ENCODE results near the gene CHN2. TPM values are rescaled to one million over a fixed set of nuclear protein-coding genes. Genes with fewer than 3 reads are reported as not detected.

CHN2 gene
- total and polyA plus RNA-seq, 2 donors (not counting 1 experiment from before 2014, with no cell fraction given): 0.86 to 1.4 TPM

DNA sequence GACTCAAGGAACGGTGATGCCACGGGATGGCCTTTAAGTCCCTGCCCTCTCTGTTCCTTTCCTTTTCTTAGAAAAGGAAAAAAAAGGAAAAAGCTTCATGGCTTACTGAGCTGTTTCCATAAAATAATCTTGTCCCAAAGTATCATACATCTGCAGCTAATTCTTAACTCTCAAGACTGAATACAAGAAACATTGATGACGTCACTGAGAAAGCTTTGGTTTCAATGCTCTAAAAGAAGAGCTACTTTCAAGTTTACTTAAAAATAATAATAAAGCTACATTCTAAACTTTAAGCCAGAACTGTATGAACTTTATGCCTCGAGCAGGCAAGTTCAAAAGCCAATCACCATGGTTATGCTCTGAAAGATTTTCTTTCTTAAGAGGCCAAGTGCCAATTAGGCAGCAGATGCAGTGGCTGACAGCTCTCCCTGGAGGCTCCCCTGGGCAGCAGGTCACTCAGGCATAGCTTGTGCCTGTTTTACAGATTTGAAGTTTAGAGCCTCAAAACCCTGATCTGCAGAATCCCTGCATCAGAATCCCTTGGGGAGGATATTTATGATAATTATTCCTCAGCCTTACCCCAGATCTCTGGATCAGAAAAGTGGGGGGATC is 165.0 kb downstream of the CHN2 start:
- H3K27me3 Mint-ChIP-seq: no peaks in the 10 kb centered on the region
- H3K4me3 ChIP-seq (ENCODE audit: control extremely low read depth in 1 of 5, extremely low read depth in 1 of 5, insufficient read depth in 1 of 5, low read depth in 2 of 5, low read length in 4 of 5): no peak overlapping the region
- H3K27me3 ChIP-seq (replicated peaks in 1 of 4; ENCODE audit: control extremely low read depth in 1 of 4, control insufficient read depth in 3 of 4, insufficient read depth in 4 of 4, low read length in 3 of 4): no peaks in the 10 kb centered on the region
- no peak overlapping the region for H3K27ac Mint-ChIP-seq
- ATAC-seq (ENCODE audit: low read depth) (no peak), DNase-seq (no peak)
- no peaks in the 10 kb centered on the region for H3K4me1 ChIP-seq (ENCODE audit: control insufficient read depth in 2 of 2, insufficient read depth in 2 of 2, low read length in 2 of 2)
- H3K9me3 Mint-ChIP-seq (ENCODE audit: insufficient read depth): no peaks in the 10 kb centered on the region
- H4K20me1 ChIP-seq (ENCODE audit: control insufficient read depth, insufficient read depth, low read length, poor library complexity, severe bottlenecking): no peaks in the 10 kb centered on the region
- no peak overlapping the region for H3K4me3 Mint-ChIP-seq
- TF ChIP-seq EZH2 (IDR thresholded peaks at IDR 0.05; ENCODE audit: borderline replicate concordance, insufficient read depth, low read depth, low read length, poor library complexity, severe bottlenecking): no peak
- TF ChIP-seq, protein P1, sequence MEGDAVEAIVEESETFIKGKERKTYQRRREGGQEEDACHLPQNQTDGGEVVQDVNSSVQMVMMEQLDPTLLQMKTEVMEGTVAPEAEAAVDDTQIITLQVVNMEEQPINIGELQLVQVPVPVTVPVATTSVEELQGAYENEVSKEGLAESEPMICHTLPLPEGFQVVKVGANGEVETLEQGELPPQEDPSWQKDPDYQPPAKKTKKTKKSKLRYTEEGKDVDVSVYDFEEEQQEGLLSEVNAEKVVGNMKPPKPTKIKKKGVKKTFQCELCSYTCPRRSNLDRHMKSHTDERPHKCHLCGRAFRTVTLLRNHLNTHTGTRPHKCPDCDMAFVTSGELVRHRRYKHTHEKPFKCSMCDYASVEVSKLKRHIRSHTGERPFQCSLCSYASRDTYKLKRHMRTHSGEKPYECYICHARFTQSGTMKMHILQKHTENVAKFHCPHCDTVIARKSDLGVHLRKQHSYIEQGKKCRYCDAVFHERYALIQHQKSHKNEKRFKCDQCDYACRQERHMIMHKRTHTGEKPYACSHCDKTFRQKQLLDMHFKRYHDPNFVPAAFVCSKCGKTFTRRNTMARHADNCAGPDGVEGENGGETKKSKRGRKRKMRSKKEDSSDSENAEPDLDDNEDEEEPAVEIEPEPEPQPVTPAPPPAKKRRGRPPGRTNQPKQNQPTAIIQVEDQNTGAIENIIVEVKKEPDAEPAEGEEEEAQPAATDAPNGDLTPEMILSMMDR (IDR thresholded peaks at IDR 0.05): no peak
- no peak overlapping the region for H3K4me2 ChIP-seq (replicated peaks; ENCODE audit: low read depth, low read length, poor library complexity, severe bottlenecking)
- no peaks in the 10 kb centered on the region for H3K79me2 ChIP-seq (ENCODE audit: control insufficient read depth, insufficient read depth, low read length)
- H3K4me1 Mint-ChIP-seq: no peaks in the 10 kb centered on the region
- POLR2A ChIA-PET: no interaction called here
- no peaks in the 10 kb centered on the region for H3K36me3 ChIP-seq (replicated peaks in 1 of 2; ENCODE audit: control extremely low read depth in 1 of 2, control insufficient read depth in 1 of 2, extremely low read depth in 1 of 2, insufficient read depth in 2 of 2, low read length in 1 of 2)
- 38% methylated on average over 1 of the region's 4 CpGs for WGBS (ENCODE audit: insufficient coverage)
- no peak overlapping the region for H3K27ac ChIP-seq (ENCODE audit: low read length in 2 of 2)
- CTCF ChIA-PET: no interaction called here
- H3K9ac ChIP-seq (ENCODE audit: low read length): no peak overlapping the region
- no peaks in the 10 kb centered on the region for H3K9me3 ChIP-seq (ENCODE audit: control extremely low read depth in 1 of 3, control insufficient read depth in 2 of 3, insufficient read depth in 1 of 3, low read length in 2 of 3)
- intact Hi-C loops (cut with micrococcal nuclease): no loop called here
- no peak overlapping the region for H2AFZ ChIP-seq (ENCODE audit: insufficient read depth, low read depth, low read length, poor library complexity, severe bottlenecking)

DNA sequence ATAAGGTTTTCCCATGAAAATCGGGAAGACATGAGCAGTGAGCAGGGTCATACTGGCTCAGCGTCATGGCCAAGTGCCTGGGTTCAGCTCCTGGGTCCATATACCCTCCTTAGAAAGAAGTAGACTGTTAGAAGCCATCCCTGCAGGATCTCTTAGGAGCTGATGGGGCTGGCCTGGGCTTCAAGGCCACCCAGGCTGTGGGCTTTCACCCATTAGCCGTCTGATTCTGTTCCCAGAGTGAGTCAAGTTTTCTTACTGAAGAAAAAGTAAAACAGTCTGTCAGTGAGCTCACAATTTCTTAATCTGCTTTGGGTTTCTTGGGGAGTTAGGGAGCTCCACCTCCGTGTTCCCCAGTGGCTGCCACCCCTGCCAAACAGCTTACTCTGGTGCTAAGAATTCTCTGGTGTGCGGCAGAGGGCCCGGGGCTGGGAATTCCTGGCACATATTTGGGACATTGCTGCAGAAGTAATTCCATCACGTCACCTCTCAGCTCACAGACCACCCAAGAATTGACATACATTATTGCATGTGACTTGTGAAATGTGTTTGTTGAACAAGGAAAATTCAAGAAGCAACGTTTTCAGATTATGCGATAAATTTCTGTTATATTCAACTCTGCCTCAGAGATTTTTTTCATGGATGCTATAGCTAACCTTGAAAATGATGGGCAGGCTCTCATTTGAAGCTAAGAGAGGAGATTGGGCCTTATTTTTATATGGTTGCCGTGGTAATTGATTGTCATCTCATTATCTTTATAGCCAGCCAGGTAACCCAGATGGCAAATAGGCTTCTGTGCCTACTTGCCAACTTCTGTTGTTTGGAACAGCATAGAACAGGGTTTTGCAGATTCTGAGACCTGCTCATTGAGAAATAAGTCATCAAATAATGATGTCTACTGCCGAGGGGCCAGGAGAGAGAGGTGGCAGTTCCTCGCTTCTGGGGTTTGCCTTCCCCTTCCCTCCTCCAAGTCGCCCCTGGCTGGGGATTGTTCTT is 166.4 kb downstream of the CHN2 start:
- H3K4me1 Mint-ChIP-seq: no peaks in the 10 kb centered on the region
- Histone ChIP-seq H3K27ac (ENCODE audit: low read length in 2 of 2) (no peak overlapping the region), H3K9me3 (ENCODE audit: control extremely low read depth in 1 of 3, control insufficient read depth in 2 of 3, insufficient read depth in 1 of 3, low read length in 2 of 3) (no peaks in the 10 kb centered on the region), H3K4me3 (ENCODE audit: control extremely low read depth in 1 of 5, extremely low read depth in 1 of 5, insufficient read depth in 1 of 5, low read depth in 2 of 5, low read length in 4 of 5) (no peak overlapping the region), H3K79me2 (ENCODE audit: control insufficient read depth, insufficient read depth, low read length) (no peaks in the 10 kb centered on the region), H3K9ac (ENCODE audit: low read length) (no peak overlapping the region), H3K4me2 (replicated peaks; ENCODE audit: low read depth, low read length, poor library complexity, severe bottlenecking) (no peak overlapping the region), H4K20me1 (ENCODE audit: control insufficient read depth, insufficient read depth, low read length, poor library complexity, severe bottlenecking) (no peaks in the 10 kb centered on the region), H2AFZ (ENCODE audit: insufficient read depth, low read depth, low read length, poor library complexity, severe bottlenecking) (no peak overlapping the region), H3K4me1 (ENCODE audit: control insufficient read depth in 2 of 2, insufficient read depth in 2 of 2, low read length in 2 of 2) (no peaks in the 10 kb centered on the region), H3K27me3 (replicated peaks in 1 of 4; ENCODE audit: control extremely low read depth in 1 of 4, control insufficient read depth in 3 of 4, insufficient read depth in 4 of 4, low read length in 3 of 4) (no peaks in the 10 kb centered on the region), H3K36me3 (replicated peaks in 1 of 2; ENCODE audit: control extremely low read depth in 1 of 2, control insufficient read depth in 1 of 2, extremely low read depth in 1 of 2, insufficient read depth in 2 of 2, low read length in 1 of 2) (no peaks in the 10 kb centered on the region)
- no peak overlapping the region for H3K4me3 Mint-ChIP-seq
- POLR2A ChIA-PET: no interaction called here
- H3K27ac Mint-ChIP-seq: no peak overlapping the region
- H3K9me3 Mint-ChIP-seq (ENCODE audit: insufficient read depth): no peaks in the 10 kb centered on the region
- TF ChIP-seq EZH2 (IDR thresholded peaks at IDR 0.05; ENCODE audit: borderline replicate concordance, insufficient read depth, low read depth, low read length, poor library complexity, severe bottlenecking): no peak
- TF ChIP-seq, protein P1 (IDR thresholded peaks at IDR 0.05): no peak
- intact Hi-C loops (cut with micrococcal nuclease): no loop called here
- CTCF ChIA-PET: no interaction called here
- DNase-seq (no peak), ATAC-seq (ENCODE audit: low read depth) (no peak)
- WGBS (ENCODE audit: insufficient coverage): 70% methylated on average over 5 of the region's 13 CpGs
- H3K27me3 Mint-ChIP-seq: no peaks in the 10 kb centered on the region

All from B cell (primary cell).